HEK293T (cell line): Measurements from ENCODE around the gene GRK1.

Experiments
- BHLHE40 ChIP-seq: fragments of 450-650 bp; IDR thresholded peaks from 2 replicates; pipeline ENCODE4 v1.6.1; 2016; ENCODE audit warnings: mild to moderate bottlenecking, moderate library complexity, borderline replicate concordance
- ELF4 ChIP-seq: fragments of 450-650 bp; IDR thresholded peaks from 2 replicates; pipeline ENCODE4 v1.6.1; 2017; ENCODE audit warnings: antibody characterized with exemption
- FOXA1 ChIP-seq: fragments of 450-650 bp; IDR thresholded peaks from 2 replicates; pipeline ENCODE4 v1.6.1; 2016; ENCODE audit warnings: mild to moderate bottlenecking
- FOXK2 ChIP-seq: fragments of 450-650 bp; IDR thresholded peaks from 2 replicates; pipeline ENCODE4 v1.6.1; 2016; ENCODE audit warnings: mild to moderate bottlenecking
- FOXM1 ChIP-seq: fragments of 450-650 bp; IDR thresholded peaks from 2 replicates; pipeline ENCODE4 v1.6.1; 2017; ENCODE audit warnings: mild to moderate bottlenecking, borderline replicate concordance
- NFRKB ChIP-seq: fragments of 450-650 bp; IDR thresholded peaks from 2 replicates; pipeline ENCODE4 v1.6.1; 2016; ENCODE audit warnings: mild to moderate bottlenecking, moderate library complexity
- SP1 ChIP-seq: fragments of 450-650 bp; IDR thresholded peaks from 2 replicates; pipeline ENCODE4 v1.6.1; 2017
- SUZ12 ChIP-seq: fragments of 450-650 bp; IDR thresholded peaks from 2 replicates; pipeline ENCODE4 v1.6.1; 2016; ENCODE audit warnings: mild to moderate bottlenecking
- ZNF384 ChIP-seq: fragments of 450-650 bp; IDR thresholded peaks from 2 replicates; pipeline ENCODE4 v1.6.1; 2016
- TF ChIP-seq, protein P1 (sequence below): fragments of 450-650 bp; IDR thresholded peaks from 2 replicates; pipeline ENCODE4 v1.6.1; 2016

DNA sequence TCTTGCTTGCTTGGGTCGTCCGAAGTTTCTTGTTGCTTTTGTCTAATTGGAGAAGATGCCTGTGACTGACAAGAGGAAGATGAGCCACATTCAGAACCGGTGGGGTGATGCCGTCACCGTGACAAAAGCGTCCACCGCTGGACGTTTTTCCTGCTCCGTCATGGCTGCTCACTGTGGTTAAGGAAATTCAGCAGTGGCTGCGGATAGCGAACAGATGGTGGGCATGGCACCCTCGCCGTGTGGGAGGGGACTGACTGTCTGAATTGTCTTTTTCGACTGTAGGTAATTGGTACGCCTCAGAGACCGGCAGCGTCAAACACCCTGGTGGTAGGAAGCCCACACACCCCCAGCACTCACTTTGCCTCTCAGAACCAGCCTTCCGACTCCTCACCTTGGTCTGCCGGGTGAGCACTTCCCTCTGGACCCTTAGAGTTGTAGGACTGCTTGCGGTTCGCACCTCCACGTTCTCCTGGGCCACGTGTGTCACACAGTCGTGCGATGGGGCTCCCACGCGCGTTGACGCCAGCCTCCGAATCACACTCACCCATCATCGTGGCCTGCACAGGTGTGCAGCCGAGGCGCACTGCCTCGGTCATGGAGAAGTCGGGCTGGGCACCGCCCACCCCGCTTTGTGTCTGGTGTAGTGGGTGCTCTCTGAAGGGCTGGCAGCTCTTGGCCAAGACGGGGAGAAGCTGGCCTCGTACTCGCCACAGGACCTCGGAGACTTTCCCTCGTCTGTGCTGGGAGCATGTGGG lies 35.5 kb upstream of the GRK1 start:
- TF ChIP-seq BHLHE40 (no peak), SP1 (no peak), FOXM1 (no peak), FOXA1 (no peak), FOXK2 (no peak), SUZ12 (no peak), ELF4 (no peak), ZNF384 (no peak), NFRKB (no peak)
- TF ChIP-seq, protein P1, sequence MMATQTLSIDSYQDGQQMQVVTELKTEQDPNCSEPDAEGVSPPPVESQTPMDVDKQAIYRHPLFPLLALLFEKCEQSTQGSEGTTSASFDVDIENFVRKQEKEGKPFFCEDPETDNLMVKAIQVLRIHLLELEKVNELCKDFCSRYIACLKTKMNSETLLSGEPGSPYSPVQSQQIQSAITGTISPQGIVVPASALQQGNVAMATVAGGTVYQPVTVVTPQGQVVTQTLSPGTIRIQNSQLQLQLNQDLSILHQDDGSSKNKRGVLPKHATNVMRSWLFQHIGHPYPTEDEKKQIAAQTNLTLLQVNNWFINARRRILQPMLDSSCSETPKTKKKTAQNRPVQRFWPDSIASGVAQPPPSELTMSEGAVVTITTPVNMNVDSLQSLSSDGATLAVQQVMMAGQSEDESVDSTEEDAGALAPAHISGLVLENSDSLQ: no peak
